ENCODE data around the gene NUDT2.

The NUDT2 gene

DNA sequence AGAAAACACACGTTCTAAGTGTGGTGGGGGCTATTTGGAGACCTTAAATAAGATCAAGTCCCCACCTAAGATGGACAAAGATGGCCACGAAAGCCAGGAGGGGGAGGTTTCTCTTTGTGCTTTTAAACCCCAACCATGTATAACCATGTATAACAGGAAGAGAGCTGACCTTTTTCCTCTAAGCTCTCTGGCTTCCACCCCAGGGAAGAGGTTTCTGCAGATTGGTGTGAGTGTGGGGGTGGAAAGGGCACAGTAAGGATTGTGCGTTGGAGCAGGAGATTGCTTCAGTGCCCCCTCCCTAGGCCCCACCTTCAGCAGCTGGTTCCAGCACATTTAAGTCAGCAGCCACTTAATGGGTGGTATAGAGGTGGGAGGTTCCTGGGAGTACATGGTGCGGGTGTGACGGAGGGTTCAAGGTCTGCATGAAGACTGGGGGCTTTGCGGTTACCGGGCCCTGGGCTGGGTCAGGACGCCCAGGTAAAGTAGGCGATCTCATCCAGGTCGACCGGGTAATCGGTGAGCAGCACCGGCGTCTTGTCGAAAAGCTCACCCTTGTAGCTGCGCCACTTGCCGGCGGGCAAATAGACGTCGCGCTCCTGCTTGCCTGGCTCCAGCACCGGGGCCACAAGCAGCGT lies 41.1 kb downstream of the NUDT2 start:
- no peak for DNase-seq (ENCODE audit: low spot score)

- no peak for DNase-seq (ENCODE audit: low spot score)
These were observed 41.9 kb downstream of the NUDT2 start for GRCh38 chr9:34370970-34371880.

GRCh38 chr9:34371886-34372466 lies 42.6 kb downstream of the NUDT2 start:
- no peak for DNase-seq (ENCODE audit: low spot score)

GRCh38 chr9:34372467-34373011 lies 43.2 kb downstream of the NUDT2 start:
- DNase-seq (ENCODE audit: low spot score): no peak

- no peak for DNase-seq (ENCODE audit: low spot score)
These were observed 44.4 kb downstream of the NUDT2 start for GRCh38 chr9:34373749-34374148.

- no peak for DNase-seq (ENCODE audit: low spot score)
These were observed 45.0 kb downstream of the NUDT2 start for GRCh38 chr9:34374339-34374738.

DNA sequence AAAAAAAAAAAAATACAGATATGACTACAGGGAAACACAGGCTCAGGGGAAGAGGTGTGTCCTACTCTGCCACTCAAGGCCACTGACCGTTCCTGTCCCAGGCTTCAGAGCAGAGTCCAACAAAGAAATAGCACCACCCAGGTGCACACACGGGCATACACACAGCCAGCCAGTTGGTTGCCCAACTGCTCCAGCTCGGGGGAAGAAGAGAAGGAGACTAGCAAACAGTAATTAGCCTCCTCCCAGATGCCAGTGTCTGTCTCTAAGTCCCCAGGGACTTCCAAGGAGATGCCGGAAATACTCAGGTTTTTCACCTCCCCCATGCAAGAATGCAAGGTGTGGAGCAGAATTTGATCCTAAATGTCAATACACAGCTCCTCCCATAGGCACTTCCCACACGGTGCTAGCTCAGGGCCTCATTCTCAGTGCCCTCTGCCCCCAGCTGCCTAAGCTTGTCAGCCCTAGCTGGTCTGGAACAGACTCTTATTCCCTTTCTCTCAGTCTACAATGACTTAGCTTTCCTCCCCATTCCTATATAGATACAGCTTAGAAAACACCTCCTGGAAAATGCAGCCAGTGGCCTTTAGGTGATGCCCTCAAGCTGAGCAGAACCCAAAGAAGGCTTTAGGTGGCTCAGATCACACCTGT lies 45.7 kb downstream of the NUDT2 start:
- DNase-seq (ENCODE audit: low spot score): peak; percentile 41

- peak; percentile 59 for DNase-seq (ENCODE audit: low spot score)
These were observed 46.7 kb downstream of the NUDT2 start for GRCh38 chr9:34375901-34376595.

DNA sequence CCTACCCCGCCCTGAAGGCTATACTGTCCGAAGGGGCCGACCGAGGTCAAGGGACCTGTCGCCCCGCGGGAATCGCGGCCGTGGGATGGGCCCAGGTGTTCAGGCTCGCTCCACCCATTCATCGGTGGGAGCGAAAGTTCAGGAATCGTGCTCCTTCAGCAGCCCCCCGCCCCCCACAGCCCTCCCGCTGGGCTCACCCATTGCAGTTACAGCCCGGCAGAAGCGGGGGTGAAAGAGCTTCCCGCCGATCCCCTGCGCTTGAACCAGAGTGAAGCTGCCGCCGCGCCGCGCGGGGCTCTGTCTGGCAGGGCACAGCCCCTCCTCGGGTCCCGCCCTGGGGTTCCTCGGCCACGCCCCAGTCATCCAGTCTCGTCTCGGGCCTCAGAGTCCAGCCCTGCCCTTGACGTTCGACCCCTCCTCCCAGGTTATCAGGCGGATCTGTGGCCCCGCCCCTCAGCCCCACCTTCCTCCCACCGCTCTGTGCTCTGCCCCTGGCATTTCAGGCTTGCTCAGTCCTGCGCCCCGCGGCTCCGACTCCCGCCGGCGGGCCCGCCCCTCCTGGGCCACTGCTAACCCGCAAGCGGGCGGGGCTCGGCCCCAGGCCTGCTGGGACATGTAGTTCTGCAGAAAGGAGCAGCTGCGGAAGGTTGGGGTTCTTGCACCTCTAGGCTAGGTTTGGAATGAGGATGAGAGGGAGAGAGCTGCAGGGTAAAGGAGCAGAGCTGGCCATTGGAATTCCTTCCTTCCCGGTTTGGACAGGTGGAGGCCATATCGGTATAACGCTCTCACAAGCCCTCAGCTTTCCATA lies 47.4 kb downstream of the NUDT2 start, which contains the start of gene MYORG:
Gene MYORG (minus strand): TSS at position 303 of the 808 bp plus-strand sequence. CDS start 3,955 bp downstream, outside the sequence.
- DNase-seq (ENCODE audit: low spot score): peak; percentile 97

DNA sequence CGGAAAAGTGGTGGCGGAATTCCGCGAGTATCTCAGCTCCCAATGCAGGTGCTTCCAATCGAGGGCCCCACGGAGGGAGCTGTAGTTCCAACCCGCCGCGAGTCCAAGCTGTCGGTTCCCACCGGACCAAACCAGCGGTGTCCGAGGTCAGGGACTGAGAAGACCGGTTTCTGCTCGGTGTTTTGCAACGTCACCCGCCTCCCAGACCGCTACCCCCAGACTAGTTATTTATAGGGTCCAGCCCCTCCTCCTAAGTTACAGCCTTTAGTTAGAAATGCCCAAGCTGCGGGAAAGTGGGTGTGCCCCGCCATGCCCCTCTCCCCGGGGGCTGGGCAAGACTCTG lies 48.0 kb downstream of the NUDT2 start:
- DNase-seq (ENCODE audit: low spot score): no peak

DNA sequence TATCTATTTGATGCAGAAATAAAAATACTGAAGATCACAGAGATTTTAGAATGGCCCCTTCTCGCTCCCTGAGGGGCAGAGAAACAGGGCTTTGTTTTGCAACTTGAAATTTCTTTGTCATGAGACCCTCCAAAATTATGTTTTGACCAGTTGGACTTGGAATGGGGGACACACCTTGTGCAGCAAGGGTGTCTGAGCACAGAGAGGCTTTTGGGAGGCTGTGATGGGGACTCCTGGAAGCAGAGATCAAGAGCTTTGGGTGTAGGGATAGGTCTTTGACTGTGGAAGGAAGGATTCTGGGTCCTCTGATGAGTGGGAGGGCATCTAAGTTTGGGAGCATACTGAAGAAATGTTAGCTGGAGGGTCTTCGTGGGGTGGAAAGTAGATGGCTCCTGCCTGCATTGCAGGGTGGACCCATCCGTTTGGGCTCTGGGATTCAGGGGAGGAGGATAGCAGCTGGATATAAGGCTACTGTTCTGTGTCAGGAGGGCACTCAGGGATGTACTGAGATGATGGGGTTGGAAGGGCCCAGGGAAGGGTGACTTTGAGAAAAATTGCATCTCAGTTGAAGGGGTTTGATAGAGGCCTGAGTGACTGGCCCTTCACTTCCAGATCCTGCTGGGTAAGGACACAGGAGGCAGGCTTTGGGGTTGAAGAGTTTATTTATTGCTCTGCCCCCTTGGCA lies 49.1 kb downstream of the NUDT2 start:
- DNase-seq (ENCODE audit: low spot score): no peak

DNA sequence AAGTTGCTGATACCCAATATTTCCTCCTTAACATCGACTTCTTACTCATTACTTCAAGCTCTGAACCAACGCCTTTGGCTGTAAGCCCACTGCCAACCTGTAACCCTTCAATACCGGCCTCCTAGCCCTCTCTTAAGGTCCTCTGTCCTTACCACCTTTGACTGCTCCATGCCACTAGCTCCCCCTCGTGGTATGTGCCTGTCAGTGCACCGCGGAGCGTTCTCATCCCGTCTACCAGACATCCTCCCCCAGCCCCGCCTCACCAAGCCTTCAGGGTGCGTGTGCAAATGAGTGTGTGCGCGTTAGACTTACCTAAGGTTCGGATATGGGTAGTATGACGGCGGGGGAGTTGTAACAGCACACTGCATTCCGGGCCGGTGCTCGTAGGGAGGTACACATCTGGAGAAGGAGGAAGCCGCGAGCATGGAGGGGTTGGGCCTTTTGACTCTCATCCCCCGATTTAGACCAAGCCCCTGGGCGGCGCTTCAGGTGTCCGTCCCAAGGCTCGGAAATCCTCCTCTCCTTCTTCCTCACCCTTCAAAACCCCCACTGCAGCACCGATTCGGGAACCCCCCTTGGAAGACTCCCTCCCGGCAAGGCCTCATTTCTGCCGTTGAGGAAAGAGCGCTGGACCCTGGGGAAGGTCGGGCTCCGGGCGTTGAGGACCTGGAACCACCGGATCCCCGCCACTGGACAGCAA lies 50.1 kb downstream of the NUDT2 start:
- DNase-seq (ENCODE audit: low spot score): peak; percentile 85

GRCh38 chr9:34380034-34380510 lies 50.7 kb downstream of the NUDT2 start:
- no peak for DNase-seq (ENCODE audit: low spot score)

DNA sequence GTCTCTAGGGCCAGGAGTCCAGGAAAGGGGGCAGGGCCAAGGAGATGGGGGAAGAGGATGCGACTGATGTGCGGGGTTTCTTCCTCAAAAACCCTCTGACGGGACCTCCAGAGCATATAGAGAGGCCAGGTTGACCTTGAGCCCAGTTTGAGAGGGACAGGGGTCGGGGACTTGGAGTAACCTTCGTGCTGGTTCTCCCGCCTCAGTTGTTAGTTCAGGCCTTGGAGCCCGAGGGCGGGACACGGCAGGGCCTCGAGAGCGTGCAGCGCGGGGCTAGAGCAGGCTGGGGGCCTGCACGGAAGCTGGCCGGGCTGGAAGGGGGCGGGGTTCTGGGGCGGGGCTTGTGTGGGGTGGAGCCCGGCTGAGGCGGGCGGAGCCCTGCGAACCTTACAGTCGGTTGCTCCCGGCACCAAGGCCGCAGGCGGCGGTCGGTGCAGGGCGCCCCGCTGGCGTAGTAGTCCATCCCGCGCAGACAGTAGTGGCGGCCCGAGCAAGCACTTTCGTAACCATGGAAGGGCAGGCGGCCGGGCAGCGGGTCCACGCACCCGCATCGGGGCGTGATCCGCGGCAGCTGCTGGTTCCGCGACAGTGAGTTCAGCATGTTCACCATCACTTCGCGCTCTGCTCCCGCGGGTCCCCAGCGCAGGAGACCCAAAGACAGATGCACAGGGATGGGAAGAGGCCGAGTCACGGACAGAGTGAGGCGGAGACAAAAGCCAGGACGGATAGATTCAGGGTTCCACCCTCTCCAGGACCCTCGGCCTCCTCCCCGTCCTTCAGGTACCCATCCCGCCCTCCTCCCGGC lies 51.3 kb downstream of the NUDT2 start:
- peak; percentile 73 for DNase-seq (ENCODE audit: low spot score)

GRCh38 chr9:34381323-34381722 lies 52.0 kb downstream of the NUDT2 start:
- DNase-seq (ENCODE audit: low spot score): no peak

GRCh38 chr9:34382054-34382453 lies 52.7 kb downstream of the NUDT2 start:
- DNase-seq (ENCODE audit: low spot score): no peak

- no peak for DNase-seq (ENCODE audit: low spot score)
These were observed 53.5 kb downstream of the NUDT2 start for GRCh38 chr9:34382879-34383278.

GRCh38 chr9:34383904-34384303 lies 54.5 kb downstream of the NUDT2 start:
- DNase-seq (ENCODE audit: low spot score): no peak

All from SK-N-DZ (cell line).